Liver (tissue), 9 donors: ENCODE results near the gene LAMC3. TPM values are rescaled to one million over a fixed set of nuclear protein-coding genes. Genes with fewer than 3 reads are reported as not detected.

Experiments used
- DNase-seq: peaks from one replicate; pipeline ENCODE4 v3.0.0-alpha.2; 2017; ENCODE audit warnings: low spot score
- H3K27ac ChIP-seq, 2 donors: one replicate each; pipeline ENCODE4 v1.7.0; 2013; ENCODE audit warnings: inconsistent platforms in 2 of 2, low read length in 2 of 2, control low read depth in 1 of 2, low read depth in 1 of 2, mild to moderate bottlenecking in 1 of 2
- H3K27me3 ChIP-seq, 4 donors: one replicate each; pipeline versions ENCODE4 v1.6.1 to v1.7.0; 2013; ENCODE audit warnings: low read length in 3 of 4, inconsistent platforms in 1 of 4, mild to moderate bottlenecking in 1 of 4, moderate library complexity in 1 of 4; ENCODE audit not compliant: control insufficient read depth in 4 of 4, insufficient read depth in 4 of 4
- H3K36me3 ChIP-seq, 4 donors: one replicate each; pipeline versions ENCODE4 v1.6.1 to v1.7.0; 2013; ENCODE audit warnings: low read length in 3 of 4, mild to moderate bottlenecking in 3 of 4, low read depth in 1 of 4, moderate library complexity in 1 of 4; ENCODE audit not compliant: control insufficient read depth in 4 of 4, insufficient read depth in 3 of 4
- H3K4me1 ChIP-seq, 4 donors: one replicate each; pipeline versions ENCODE4 v1.6.1 to v1.7.0; 2013; ENCODE audit warnings: low read length in 3 of 4, mild to moderate bottlenecking in 3 of 4, moderate library complexity in 1 of 4; ENCODE audit not compliant: control insufficient read depth in 4 of 4, insufficient read depth in 4 of 4
- H3K4me3 ChIP-seq, 3 donors: one replicate each; pipeline versions ENCODE4 v1.6.1 to v1.7.0; 2013; ENCODE audit warnings: low read length in 3 of 3, control low read depth in 1 of 3, low read depth in 1 of 3, mild to moderate bottlenecking in 1 of 3
- H3K9ac ChIP-seq, 2 donors: one replicate each; pipeline ENCODE4 v1.7.0; 2013; ENCODE audit warnings: low read length in 2 of 2, mild to moderate bottlenecking in 2 of 2, moderate library complexity in 2 of 2, control low read depth in 1 of 2, low read depth in 1 of 2
- H3K9me3 ChIP-seq, 4 donors: one replicate each; pipeline versions ENCODE4 v1.6.1 to v1.7.0; 2013; ENCODE audit warnings: low read length in 3 of 4; ENCODE audit not compliant: control insufficient read depth in 4 of 4
- ATF3 ChIP-seq: IDR thresholded peaks from 2 replicates; pipeline ENCODE4 v1.6.1; 2016; ENCODE audit warnings: antibody characterized with exemption
- CTCF ChIP-seq: fragments of 150-350 bp; IDR thresholded peaks from 2 replicates; pipeline ENCODE4 v1.5.1; 2017; ENCODE audit warnings: improper control_type of control experiment, low read depth, low read length; ENCODE audit not compliant: missing input control
- EGR1 ChIP-seq, 2 donors: IDR thresholded peaks; 2 replicates each; pipeline ENCODE4 v1.6.1; 2016 to 2018; ENCODE audit warnings: antibody characterized with exemption in 2 of 2, low read depth in 2 of 2
- FOXA1 ChIP-seq: IDR thresholded peaks from 2 replicates; pipeline ENCODE4 v1.6.1; 2016; ENCODE audit warnings: antibody characterized with exemption
- FOXA2 ChIP-seq: IDR thresholded peaks from 2 replicates; pipeline ENCODE4 v1.6.1; 2016; ENCODE audit warnings: antibody characterized with exemption
- GABPA ChIP-seq, 2 donors: IDR thresholded peaks in 1 of 2; conservative IDR thresholded peaks in 1 of 2; 2 replicates each; pipeline ENCODE4 v1.6.1; 2016; ENCODE audit warnings: antibody characterized with exemption in 2 of 2, mild to moderate bottlenecking in 1 of 2, moderate library complexity in 1 of 2
- HNF4A ChIP-seq, 2 donors: conservative IDR thresholded peaks; 2 replicates each; pipeline ENCODE4 v1.6.1; 2016; ENCODE audit warnings: antibody characterized with exemption in 2 of 2, mild to moderate bottlenecking in 2 of 2
- HNF4G ChIP-seq: IDR thresholded peaks from 2 replicates; pipeline ENCODE4 v1.6.1; 2016; ENCODE audit warnings: antibody characterized with exemption
- JUND ChIP-seq, 2 donors: IDR thresholded peaks; 2 replicates each; pipeline ENCODE4 v1.6.1; 2016; ENCODE audit warnings: antibody characterized with exemption in 2 of 2
- MAX ChIP-seq: IDR thresholded peaks from 2 replicates; pipeline ENCODE4 v1.6.1; 2016; ENCODE audit warnings: antibody characterized with exemption
- NR2F2 ChIP-seq: IDR thresholded peaks from 2 replicates; pipeline ENCODE4 v1.6.1; 2016; ENCODE audit warnings: antibody characterized with exemption
- RAD21 ChIP-seq, 2 donors: IDR thresholded peaks; 2 replicates each; pipeline ENCODE4 v1.6.1; 2016; ENCODE audit warnings: antibody characterized with exemption in 2 of 2, mild to moderate bottlenecking in 2 of 2
- REST ChIP-seq: IDR thresholded peaks from 2 replicates; pipeline ENCODE4 v1.6.1; 2016; ENCODE audit warnings: antibody characterized with exemption, mild to moderate bottlenecking
- RXRA ChIP-seq, 2 donors: IDR thresholded peaks; 2 replicates each; pipeline ENCODE4 v1.6.1; 2017 to 2018; ENCODE audit warnings: antibody characterized with exemption in 2 of 2, mild to moderate bottlenecking in 1 of 2
- SP1 ChIP-seq: IDR thresholded peaks from 2 replicates; pipeline ENCODE4 v1.6.1; 2018; ENCODE audit warnings: antibody characterized with exemption, mild to moderate bottlenecking
- TAF1 ChIP-seq: conservative IDR thresholded peaks from 2 replicates; pipeline ENCODE4 v1.6.1; 2016; ENCODE audit warnings: antibody characterized with exemption, mild to moderate bottlenecking
- YY1 ChIP-seq: IDR thresholded peaks from 2 replicates; pipeline ENCODE4 v1.6.1; 2016; ENCODE audit warnings: antibody characterized with exemption, mild to moderate bottlenecking
- ZBTB33 ChIP-seq: IDR thresholded peaks from 2 replicates; pipeline ENCODE4 v1.6.1; 2016; ENCODE audit warnings: antibody characterized with exemption
- WGBS: extraction: QIAGEN DNeasy Blood & Tissue Kit; methylation state at CpG from one replicate; pipeline ENCODE4 v1.1.7; 2013; 5-methylcytosine and 5-hydroxymethylcytosine counted together
- polyA plus RNA-seq, 2 donors: library from polyadenylated mRNA; stranded (reverse) in 1 of 2; unstranded in 1 of 2; fragments of 200-250 nt in 1 of 2; fragments of >200 nt in 1 of 2; fragmentation: Nextera tagmentation in 1 of 2; extraction: Ambion mirVana in 1 of 2; gene quantifications; one replicate each; pipeline versions ENCODE4 v1.2.1 to v1.2.3, GENCODE V29; 2013 to 2015
- total RNA-seq, 2 donors: library from RNA; depleted of rRNA; stranded (reverse); fragments of >200 nt; gene quantifications; one replicate each; pipeline ENCODE4 v1.2.3, GENCODE V29; 2014
- donor health status: healthy.
- donor health status: healthy.
- donor health status: healthy.
- donor health status: healthy.
- donor health status: healthy.

Gene LAMC3
- total and polyA plus RNA-seq, 4 donors, result 1.4 to 5.9 (median 2.9) TPM

GRCh38 chr9:130980526-130980925, 28.4 kb upstream of the LAMC3 start:
- no peak for DNase-seq
- Histone ChIP-seq H3K36me3 (no peaks in the 10 kb centered on the region), H3K4me3 (no peak overlapping the region), H3K27me3 (peaks cover 0 to 6% (median 0%) of the 10 kb centered on the region in 4 donors), H3K27ac (no peak overlapping the region), H3K9ac (no peak overlapping the region), H3K4me1 (no peaks in the 10 kb centered on the region), H3K9me3 (no peaks in the 10 kb centered on the region)
- WGBS, result 77% methylated on average over 16 of the region's 16 CpGs
- TF ChIP-seq SP1 (no peak), RXRA (IDR thresholded peaks at IDR 0.05) (no peak), ZBTB33 (no peak), EGR1 (IDR thresholded peaks at IDR 0.05; ENCODE audit: low read depth in 2 of 2) (no peak), ATF3 (no peak), RAD21 (IDR thresholded peaks at IDR 0.05) (no peak), CTCF (no peak), HNF4A (conservative IDR thresholded peaks at IDR 0.05) (no peak), FOXA2 (no peak), NR2F2 (no peak), YY1 (no peak), GABPA (IDR thresholded peaks at IDR 0.05 in 1 of 2, conservative IDR thresholded peaks at IDR 0.05 in 1 of 2) (no peak), HNF4G (no peak), JUND (IDR thresholded peaks at IDR 0.05) (no peak), TAF1 (no peak), MAX (no peak), REST (no peak), FOXA1 (no peak)
